Skeletal muscle satellite cell (primary cell): ENCODE data around the gene SMYD3.

Source experiments
- H3K27me3 ChIP-seq: 2 replicates; pipeline ENCODE4 v1.7.0; 2013; ENCODE audit warnings: low read length; ENCODE audit not compliant: control insufficient read depth, insufficient read depth
- H3K36me3 ChIP-seq: 2 replicates; pipeline ENCODE4 v1.7.0; 2013; ENCODE audit warnings: mild to moderate bottlenecking, control low read depth, low read length; ENCODE audit not compliant: insufficient read depth
- H3K4me1 ChIP-seq: 2 replicates; pipeline ENCODE4 v1.7.0; 2013; ENCODE audit warnings: low read length; ENCODE audit not compliant: control insufficient read depth, insufficient read depth
- H3K4me2 ChIP-seq: 2 replicates; pipeline ENCODE4 v1.7.0; 2013; ENCODE audit warnings: mild to moderate bottlenecking, low read length
- H3K4me3 ChIP-seq: 2 replicates; pipeline ENCODE4 v1.7.0; 2013; ENCODE audit warnings: low read length
- H3K9ac ChIP-seq: 2 replicates; pipeline ENCODE4 v1.7.0; 2013; ENCODE audit warnings: mild to moderate bottlenecking, low read depth, low read length, moderate library complexity
- H3K9me3 ChIP-seq: replicated peaks from 2 replicates; pipeline ENCODE4 v1.7.0; 2013; ENCODE audit warnings: mild to moderate bottlenecking, control low read depth, low read length

SMYD3 gene

DNA sequence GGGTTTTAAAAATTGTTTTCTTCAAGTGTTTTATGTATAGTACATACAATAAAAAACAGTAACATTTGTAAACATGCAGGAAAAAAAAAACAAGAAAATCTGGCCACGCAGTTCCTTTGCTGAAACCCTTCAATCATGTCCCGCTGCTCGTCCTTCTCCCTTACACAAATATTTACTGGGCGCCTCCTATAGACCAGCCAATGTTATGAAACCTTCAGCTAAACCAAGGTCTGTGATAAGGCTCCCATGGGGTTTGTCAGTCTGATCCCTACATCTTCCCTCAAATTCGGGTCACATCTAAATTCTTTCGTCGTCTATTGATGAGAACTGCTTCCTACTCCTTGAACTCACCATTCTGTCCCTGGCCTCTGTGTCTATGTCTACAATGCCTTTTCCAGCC lies 583.9 kb downstream of the SMYD3 start:
- Histone ChIP-seq H3K9me3 (no peaks in the 10 kb centered on the region), H3K36me3 (no peaks in the 10 kb centered on the region), H3K4me1 (no peaks in the 10 kb centered on the region), H3K4me2 (no peak overlapping the region), H3K9ac (no peak overlapping the region), H3K4me3 (no peak overlapping the region), H3K27me3 (no peaks in the 10 kb centered on the region)

DNA sequence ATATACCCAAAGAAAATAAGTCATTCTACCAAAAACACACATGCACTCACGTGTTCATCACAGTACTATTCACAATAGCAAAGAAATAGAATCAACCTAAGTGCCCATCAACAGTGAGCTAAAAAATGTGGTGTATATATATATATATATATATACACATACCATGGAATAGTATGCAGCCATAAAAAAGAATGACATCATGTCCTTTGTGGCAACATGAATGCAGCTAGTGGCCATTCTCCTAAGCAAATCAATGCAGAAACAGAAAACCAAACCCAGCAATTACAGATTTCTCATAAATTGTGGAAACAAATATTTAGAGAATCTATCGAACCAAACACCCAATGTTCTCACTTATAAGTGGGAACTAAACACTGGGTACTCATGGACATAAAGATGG lies 585.7 kb downstream of the SMYD3 start:
- H3K9ac ChIP-seq: no peak overlapping the region
- no peak overlapping the region for H3K4me3 ChIP-seq
- no peaks in the 10 kb centered on the region for H3K9me3 ChIP-seq
- no peaks in the 10 kb centered on the region for H3K4me1 ChIP-seq
- no peak overlapping the region for H3K4me2 ChIP-seq
- no peaks in the 10 kb centered on the region for H3K27me3 ChIP-seq
- no peaks in the 10 kb centered on the region for H3K36me3 ChIP-seq

DNA sequence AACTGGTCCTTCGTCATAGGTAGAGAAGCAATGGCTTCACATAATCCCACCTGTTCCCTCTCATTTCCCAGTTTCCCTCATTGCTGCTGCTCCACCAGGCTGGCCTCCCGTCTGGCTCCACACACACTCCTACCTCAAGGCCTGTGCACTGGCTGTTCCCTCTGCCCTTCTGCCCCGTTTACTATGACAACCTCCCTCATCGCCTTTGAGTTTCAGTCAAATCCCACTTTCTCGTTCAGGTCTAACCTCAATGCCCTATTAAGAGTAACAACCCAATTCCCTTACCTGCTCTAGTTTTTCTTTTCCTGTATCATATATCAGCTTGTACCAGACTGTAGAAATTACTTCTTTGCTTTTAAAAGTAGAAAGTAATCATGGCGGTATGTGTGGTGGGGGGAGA lies 589.7 kb downstream of the SMYD3 start:
- Histone ChIP-seq H3K4me3 (no peak overlapping the region), H3K9ac (no peak overlapping the region), H3K9me3 (no peaks in the 10 kb centered on the region), H3K36me3 (no peaks in the 10 kb centered on the region), H3K4me2 (no peak overlapping the region), H3K27me3 (no peaks in the 10 kb centered on the region), H3K4me1 (no peaks in the 10 kb centered on the region)

DNA sequence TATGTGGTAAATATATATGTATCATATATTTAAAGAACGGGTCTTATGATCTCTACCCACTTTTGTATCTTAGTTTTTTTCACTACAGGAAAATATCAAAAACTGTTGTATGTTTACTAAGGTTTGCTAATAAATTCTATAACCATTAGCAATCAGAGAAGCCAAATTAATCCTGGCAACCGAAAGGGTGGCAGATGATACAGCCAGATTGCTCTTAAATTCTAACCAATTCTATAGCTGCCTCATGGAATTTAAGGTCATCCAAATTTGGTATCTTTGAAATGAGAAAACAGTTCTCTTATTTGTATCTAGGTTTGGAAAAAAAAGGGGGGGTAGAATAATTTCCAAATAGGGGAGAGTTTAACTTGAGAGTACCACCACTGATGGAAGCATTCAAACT lies 591.2 kb downstream of the SMYD3 start:
- Histone ChIP-seq H3K4me1 (no peaks in the 10 kb centered on the region), H3K36me3 (no peaks in the 10 kb centered on the region), H3K27me3 (no peaks in the 10 kb centered on the region), H3K9ac (no peak overlapping the region), H3K9me3 (no peaks in the 10 kb centered on the region), H3K4me2 (no peak overlapping the region), H3K4me3 (no peak overlapping the region)

DNA sequence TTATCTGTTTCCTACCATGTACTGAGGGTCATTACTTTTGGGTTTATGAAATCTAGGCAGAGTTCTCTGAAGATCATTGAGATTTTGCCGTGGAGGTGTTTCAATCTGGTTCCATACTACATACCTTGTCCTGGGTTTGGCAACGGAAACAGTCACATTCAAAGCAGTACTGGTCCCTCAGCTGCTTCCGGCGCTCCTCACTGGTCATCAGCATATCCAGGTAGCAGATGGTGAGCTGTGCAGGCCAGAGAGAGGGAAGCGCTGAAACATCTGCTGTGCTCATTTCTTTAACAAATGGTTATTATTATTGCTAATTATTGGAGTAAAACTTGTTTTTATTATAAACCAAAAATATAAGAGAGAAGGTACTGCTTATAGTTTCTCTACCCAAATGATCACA lies 591.7 kb downstream of the SMYD3 start:
- no peaks in the 10 kb centered on the region for H3K4me1 ChIP-seq
- no peaks in the 10 kb centered on the region for H3K27me3 ChIP-seq
- H3K9ac ChIP-seq: no peak overlapping the region
- H3K4me3 ChIP-seq: no peak overlapping the region
- H3K9me3 ChIP-seq: no peaks in the 10 kb centered on the region
- no peak overlapping the region for H3K4me2 ChIP-seq
- no peaks in the 10 kb centered on the region for H3K36me3 ChIP-seq

DNA sequence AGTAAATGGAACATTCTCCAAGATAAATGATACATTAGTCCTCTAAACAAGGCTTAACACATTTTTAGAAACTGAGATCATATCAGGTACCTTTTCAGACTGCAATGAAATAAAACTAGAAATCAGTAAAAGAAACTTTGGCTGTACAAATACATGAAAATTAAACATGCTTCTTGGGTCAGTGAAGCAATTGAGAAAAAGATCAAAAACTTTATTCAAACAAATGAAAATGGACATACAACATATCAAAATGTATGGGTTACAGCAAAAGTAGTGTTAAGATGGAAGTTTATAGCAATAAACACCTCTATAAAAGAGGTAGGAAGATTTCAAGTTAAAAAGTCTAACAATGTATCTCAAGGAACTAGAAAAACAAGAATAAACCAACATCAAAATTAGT lies 598.5 kb downstream of the SMYD3 start:
- Histone ChIP-seq H3K4me1 (no peaks in the 10 kb centered on the region), H3K27me3 (no peaks in the 10 kb centered on the region), H3K9ac (no peak overlapping the region), H3K4me2 (no peak overlapping the region), H3K36me3 (no peaks in the 10 kb centered on the region), H3K4me3 (no peak overlapping the region), H3K9me3 (no peaks in the 10 kb centered on the region)

DNA sequence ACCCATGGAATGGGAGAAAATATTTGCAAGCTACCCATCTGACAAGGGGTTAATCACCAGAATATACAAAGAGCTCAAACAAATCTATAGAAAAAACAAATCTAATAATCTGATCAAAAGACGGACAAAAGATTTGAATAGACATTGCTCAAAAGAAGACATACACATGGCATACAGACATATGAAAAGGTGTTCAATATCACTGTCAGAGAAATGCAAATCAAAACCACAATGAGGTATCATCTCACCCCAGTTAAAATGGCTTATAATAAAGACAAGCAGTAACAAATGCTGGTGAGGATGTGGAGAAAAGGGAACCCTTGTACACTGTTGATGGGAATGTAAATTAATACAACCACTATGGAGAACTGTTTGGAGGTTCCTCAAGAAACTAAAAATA lies 600.9 kb downstream of the SMYD3 start:
- Histone ChIP-seq H3K4me2 (no peak overlapping the region), H3K9me3 (no peaks in the 10 kb centered on the region), H3K9ac (no peak overlapping the region), H3K27me3 (no peaks in the 10 kb centered on the region), H3K36me3 (no peaks in the 10 kb centered on the region), H3K4me1 (no peaks in the 10 kb centered on the region), H3K4me3 (no peak overlapping the region)

DNA sequence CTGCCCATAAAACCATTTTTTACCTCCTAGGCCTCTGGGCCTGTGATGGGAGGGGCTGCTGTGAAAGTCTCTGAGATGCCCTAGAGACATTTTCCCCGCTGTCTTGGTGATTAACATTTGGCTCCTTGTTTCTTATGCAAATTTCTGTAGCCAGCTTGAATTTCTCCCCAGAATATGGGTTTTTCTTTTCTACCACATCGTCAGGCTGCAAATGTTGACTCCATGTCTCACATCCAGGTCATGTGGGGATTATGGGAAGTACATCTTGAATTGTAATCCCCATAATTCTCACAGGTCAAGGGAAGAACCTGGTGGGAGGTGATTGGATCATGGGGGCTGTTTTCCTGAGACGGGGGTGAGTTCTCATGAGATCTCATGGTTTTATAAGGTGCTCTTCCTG lies 603.2 kb downstream of the SMYD3 start:
- Histone ChIP-seq H3K27me3 (no peaks in the 10 kb centered on the region), H3K4me3 (no peak overlapping the region), H3K4me2 (no peak overlapping the region), H3K9ac (no peak overlapping the region), H3K9me3 (no peaks in the 10 kb centered on the region), H3K36me3 (no peaks in the 10 kb centered on the region), H3K4me1 (no peaks in the 10 kb centered on the region)

DNA sequence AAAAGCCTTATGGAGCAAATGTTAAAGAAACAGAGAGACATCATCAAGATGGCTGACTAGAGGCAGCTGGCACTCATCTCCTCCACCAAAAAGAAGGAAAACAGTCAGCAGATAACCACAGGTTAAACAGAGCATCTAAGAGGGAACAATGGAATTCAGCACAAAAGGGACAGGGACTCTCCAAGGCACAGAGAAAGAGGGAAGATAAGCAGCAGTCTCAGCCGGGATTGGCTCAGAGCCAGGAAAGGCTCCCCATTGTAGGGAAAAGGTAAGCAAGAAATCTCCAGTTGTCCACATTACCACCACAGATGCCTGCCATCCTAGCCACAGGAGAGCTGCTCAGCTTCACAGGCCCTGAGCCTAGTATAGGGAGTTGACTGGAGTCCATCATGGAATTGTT lies 605.5 kb downstream of the SMYD3 start:
- Histone ChIP-seq H3K36me3 (no peaks in the 10 kb centered on the region), H3K9ac (no peak overlapping the region), H3K4me1 (no peaks in the 10 kb centered on the region)

DNA sequence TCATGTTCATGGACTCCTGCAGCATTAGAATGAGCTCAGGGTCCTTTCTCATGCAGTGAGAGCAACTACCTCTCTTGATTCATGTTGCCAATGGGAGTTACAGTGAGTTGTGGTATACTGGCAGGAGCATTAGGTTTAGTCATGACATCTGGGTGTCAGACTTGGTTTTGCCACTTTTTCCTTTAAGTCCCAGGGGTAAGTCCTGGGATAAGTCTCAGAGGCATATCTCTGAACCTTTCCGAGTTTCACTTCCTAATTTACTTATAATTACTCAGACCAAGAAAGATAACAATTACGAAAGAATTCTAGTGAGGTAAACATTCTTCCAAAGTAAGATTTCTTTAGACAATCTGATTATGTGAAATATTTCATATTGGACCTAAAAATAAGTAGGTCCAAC lies 606.0 kb downstream of the SMYD3 start:
- no peaks in the 10 kb centered on the region for H3K9me3 ChIP-seq
- H3K36me3 ChIP-seq: no peaks in the 10 kb centered on the region
- H3K27me3 ChIP-seq: no peaks in the 10 kb centered on the region
- H3K4me2 ChIP-seq: no peak overlapping the region
- H3K4me3 ChIP-seq: no peak overlapping the region
- no peak overlapping the region for H3K9ac ChIP-seq
- no peaks in the 10 kb centered on the region for H3K4me1 ChIP-seq

More for the DNA sequence above, 605.5 kb downstream of the SMYD3 start:
- H3K27me3 ChIP-seq: no peaks in the 10 kb centered on the region
- no peaks in the 10 kb centered on the region for H3K9me3 ChIP-seq
- H3K4me2 ChIP-seq: no peak overlapping the region
- H3K4me3 ChIP-seq: no peak overlapping the region

DNA sequence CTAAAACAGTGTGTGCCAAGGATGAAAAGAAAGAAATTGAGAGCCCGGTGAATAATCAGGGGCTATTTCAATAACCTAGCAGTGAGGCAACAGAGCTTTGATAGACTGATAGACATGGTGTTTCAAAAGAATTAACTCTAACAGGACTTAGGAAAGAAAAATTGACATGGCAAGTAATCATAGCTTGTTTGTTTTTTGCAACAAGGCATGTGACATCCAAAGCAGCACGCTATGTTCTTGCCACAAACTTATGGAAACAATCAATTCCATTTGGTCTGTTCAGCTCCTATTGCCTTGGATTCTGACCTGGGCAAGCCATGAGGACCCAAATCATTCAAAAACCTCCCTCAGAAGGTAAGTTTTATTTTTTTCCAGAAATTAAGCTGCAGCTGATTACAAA lies 608.5 kb downstream of the SMYD3 start:
- Histone ChIP-seq H3K27me3 (no peaks in the 10 kb centered on the region), H3K9me3 (no peaks in the 10 kb centered on the region), H3K4me3 (no peak overlapping the region), H3K4me1 (no peaks in the 10 kb centered on the region), H3K9ac (no peak overlapping the region), H3K4me2 (no peak overlapping the region), H3K36me3 (no peaks in the 10 kb centered on the region)

DNA sequence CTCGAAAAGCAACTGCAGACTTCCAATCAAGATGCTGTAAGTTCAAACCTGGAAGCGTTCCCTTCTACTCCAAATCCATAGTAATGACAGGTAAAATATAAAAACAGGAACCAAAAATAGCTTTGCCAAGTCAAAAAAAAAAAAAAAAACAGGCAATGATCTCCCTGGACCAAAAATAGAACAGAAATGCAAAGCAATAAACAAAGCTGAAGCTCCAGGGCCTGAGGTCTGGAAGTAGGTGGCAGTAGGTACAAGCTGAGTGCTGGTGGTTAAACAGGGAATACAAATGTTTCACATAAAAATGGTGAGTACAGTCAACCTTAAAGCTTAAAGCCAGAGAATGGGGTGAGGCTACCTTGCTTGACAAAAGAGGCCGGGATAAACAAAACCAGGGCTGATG lies 610.8 kb downstream of the SMYD3 start:
- no peaks in the 10 kb centered on the region for H3K4me1 ChIP-seq
- H3K9me3 ChIP-seq: no peaks in the 10 kb centered on the region
- H3K9ac ChIP-seq: no peak overlapping the region
- no peaks in the 10 kb centered on the region for H3K27me3 ChIP-seq
- no peak overlapping the region for H3K4me3 ChIP-seq
- no peak overlapping the region for H3K4me2 ChIP-seq
- no peaks in the 10 kb centered on the region for H3K36me3 ChIP-seq
